ENCODE data around the gene SURF6. TPM values are rescaled to one million over a fixed set of nuclear protein-coding genes. Genes with fewer than 3 reads are reported as not detected.
"Not testable (repeated sequence)": the region's sequence is repeated elsewhere in the genome, so short reads cannot be mapped to it uniquely, and the experiment has no call there.

The SURF6 gene
- polyA plus RNA-seq, 1 experiment: 6.2 TPM

DNA sequence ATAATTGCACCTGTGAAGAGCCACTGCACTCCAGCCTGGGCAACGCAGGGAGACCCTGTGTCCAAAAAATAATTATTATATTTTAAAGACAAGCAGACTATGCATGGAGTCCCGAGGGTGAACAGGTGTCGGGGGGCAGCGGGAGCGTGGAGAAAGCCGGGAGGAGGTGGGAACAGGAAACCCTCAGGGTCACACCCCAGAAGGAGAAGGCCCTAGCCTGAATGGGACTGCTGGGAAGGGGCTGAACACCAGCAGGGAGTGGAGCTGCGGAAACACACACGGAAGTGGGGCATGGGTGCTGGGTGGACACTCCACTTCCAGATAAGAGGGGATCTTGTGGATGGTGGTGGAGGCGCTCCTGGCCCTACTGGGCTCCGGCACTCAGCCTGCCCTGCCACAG, 12.8 kb downstream of the SURF6 start:
- no peak for DNase-seq (ENCODE audit: low read depth, low spot score)
- Histone ChIP-seq H3K4me3 (ENCODE audit: low read depth, low read length) (no peak overlapping the region), H3K9me3 (ENCODE audit: control insufficient read depth, insufficient read depth, low read length) (no peaks in the 10 kb centered on the region; the same call in 1 of the 2 replicates), H3K27me3 (ENCODE audit: control insufficient read depth, insufficient read depth, low read length) (peaks cover 7% of the 10 kb centered on the region), H3K27ac (ENCODE audit: low read depth, low read length) (no peak overlapping the region)
- POLR2A ChIA-PET: interaction anchor here (0.5 kb wide), 1 partner anchor 78 kb away, joined by 6 read pairs; no protein-coding TSS in a partner anchor
- TF ChIP-seq, protein P1, sequence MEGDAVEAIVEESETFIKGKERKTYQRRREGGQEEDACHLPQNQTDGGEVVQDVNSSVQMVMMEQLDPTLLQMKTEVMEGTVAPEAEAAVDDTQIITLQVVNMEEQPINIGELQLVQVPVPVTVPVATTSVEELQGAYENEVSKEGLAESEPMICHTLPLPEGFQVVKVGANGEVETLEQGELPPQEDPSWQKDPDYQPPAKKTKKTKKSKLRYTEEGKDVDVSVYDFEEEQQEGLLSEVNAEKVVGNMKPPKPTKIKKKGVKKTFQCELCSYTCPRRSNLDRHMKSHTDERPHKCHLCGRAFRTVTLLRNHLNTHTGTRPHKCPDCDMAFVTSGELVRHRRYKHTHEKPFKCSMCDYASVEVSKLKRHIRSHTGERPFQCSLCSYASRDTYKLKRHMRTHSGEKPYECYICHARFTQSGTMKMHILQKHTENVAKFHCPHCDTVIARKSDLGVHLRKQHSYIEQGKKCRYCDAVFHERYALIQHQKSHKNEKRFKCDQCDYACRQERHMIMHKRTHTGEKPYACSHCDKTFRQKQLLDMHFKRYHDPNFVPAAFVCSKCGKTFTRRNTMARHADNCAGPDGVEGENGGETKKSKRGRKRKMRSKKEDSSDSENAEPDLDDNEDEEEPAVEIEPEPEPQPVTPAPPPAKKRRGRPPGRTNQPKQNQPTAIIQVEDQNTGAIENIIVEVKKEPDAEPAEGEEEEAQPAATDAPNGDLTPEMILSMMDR (IDR thresholded peaks at IDR 0.05; ENCODE audit: low read depth, low read length): no peak
- CTCF ChIA-PET: no interaction called here

DNA sequence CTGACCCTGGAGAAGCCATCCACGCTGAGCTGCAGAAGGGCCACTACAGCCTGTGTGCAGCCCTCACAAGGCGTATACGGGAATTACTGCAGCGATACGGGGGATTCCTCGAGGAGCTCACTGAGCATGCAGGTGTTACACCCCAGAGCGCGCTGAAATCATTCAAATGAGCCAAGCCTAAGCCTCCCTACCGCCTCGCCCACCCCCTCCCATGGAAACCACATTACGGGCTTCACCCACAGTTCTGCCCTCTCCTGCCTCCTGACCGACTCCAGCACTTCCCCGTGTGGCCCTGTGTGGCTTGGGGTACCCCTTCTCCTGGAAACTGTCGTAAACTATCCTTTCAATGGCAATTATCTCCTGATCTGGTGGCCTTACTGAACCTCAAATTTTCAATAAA, 13.3 kb downstream of the SURF6 start:
- ChIA-PET CTCF (no interaction called here), POLR2A (no interaction called here)
- no peak overlapping the region for H3K4me3 ChIP-seq (ENCODE audit: low read depth, low read length)
- TF ChIP-seq, protein P1 (IDR thresholded peaks at IDR 0.05; ENCODE audit: low read depth, low read length): no peak
- no peaks in the 10 kb centered on the region; the same call in 1 of the 2 replicates for H3K9me3 ChIP-seq (ENCODE audit: control insufficient read depth, insufficient read depth, low read length)
- no peak for DNase-seq (ENCODE audit: low read depth, low spot score)
- peaks cover 7% of the 10 kb centered on the region for H3K27me3 ChIP-seq (ENCODE audit: control insufficient read depth, insufficient read depth, low read length)
- H3K27ac ChIP-seq (ENCODE audit: low read depth, low read length): no peak overlapping the region

DNA sequence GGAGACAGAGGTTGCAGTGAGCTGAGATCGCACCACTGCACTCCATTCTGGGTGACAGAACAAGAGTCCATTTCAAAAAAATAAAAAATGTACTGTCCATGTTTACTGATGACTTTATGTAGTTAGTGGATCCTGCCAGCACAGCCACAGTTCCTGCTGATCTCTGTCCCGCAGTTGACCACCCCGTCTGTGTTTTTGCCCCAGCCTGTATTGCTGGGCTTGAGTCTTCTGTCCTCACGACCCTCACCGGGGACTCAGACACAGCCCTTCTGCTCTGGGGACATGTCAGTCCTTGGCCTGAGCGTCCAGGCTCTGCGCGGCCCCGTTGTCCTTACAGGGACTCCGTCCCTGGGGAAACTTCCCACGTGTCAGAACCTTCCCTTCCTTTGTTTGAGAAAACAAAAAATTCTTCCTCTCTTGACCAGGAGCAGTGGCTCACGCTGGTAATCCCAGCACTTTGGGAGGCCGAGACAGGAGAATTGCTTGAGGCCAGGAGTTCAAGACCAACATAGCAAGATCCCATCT, 14.5 kb downstream of the SURF6 start:
- H3K27ac ChIP-seq (ENCODE audit: low read depth, low read length): no peak overlapping the region
- H3K9me3 ChIP-seq (ENCODE audit: control insufficient read depth, insufficient read depth, low read length): no peaks in the 10 kb centered on the region; the same call in 1 of the 2 replicates
- DNase-seq (ENCODE audit: low read depth, low spot score): no peak
- no peak overlapping the region for H3K4me3 ChIP-seq (ENCODE audit: low read depth, low read length)
- TF ChIP-seq, protein P1 (IDR thresholded peaks at IDR 0.05; ENCODE audit: low read depth, low read length): no peak
- H3K27me3 ChIP-seq (ENCODE audit: control insufficient read depth, insufficient read depth, low read length): peaks cover 7% of the 10 kb centered on the region
- ChIA-PET CTCF (no interaction called here), POLR2A (no interaction called here)

DNA sequence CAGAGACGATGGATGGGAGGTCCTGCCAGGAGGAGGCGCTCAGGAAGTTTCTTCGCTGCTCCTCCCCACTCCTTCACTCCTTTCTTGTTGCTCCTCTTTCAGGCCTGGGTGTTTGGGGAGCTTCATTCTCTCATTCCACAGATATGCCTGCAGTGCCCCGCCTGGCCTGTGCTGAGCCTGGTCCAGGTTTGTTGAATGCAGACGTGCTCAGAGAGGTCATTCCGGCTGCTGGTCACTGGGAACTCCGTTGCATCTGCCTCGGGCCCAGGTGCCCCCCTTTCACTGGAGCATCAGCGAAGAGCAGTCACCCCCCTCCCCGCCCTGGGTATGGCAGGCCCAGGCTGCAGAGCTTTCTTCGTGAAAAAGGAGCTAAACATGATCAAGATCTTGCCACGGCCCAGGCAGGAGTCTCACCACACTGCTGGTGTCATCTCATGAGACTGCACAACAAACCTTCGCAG, 15.5 kb downstream of the SURF6 start:
- Histone ChIP-seq H3K27me3 (ENCODE audit: control insufficient read depth, insufficient read depth, low read length) (peaks cover 7% of the 10 kb centered on the region), H3K9me3 (ENCODE audit: control insufficient read depth, insufficient read depth, low read length) (no peaks in the 10 kb centered on the region; the same call in 1 of the 2 replicates), H3K4me3 (ENCODE audit: low read depth, low read length) (no peak overlapping the region), H3K27ac (ENCODE audit: low read depth, low read length) (no peak overlapping the region)
- TF ChIP-seq, protein P1 (IDR thresholded peaks at IDR 0.05; ENCODE audit: low read depth, low read length): no peak
- DNase-seq (ENCODE audit: low read depth, low spot score): no peak
- POLR2A ChIA-PET: no interaction called here
- CTCF ChIA-PET: no interaction called here

DNA sequence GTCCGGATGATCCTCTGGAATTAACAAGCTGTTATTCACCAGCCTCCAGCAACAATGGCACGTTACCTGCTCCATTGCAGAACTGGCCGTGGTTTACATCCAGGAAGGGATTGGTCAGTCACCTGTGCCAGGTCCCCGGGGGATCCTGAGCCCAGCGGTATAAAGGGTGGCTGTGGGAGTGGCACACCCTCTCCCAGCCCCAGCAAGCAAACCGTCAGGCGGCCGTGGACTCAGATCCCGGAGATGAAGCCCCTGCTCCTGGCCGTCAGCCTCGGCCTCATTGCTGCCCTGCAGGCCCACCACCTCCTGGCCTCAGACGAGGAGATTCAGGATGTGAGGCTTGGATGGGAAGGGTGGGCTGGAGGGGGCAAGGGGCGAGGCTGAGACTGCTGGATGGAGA, 18.4 kb downstream of the SURF6 start:
- H3K27me3 ChIP-seq (ENCODE audit: control insufficient read depth, insufficient read depth, low read length); H3K27ac ChIP-seq (ENCODE audit: low read depth, low read length); CTCF ChIA-PET; POLR2A ChIA-PET; H3K9me3 ChIP-seq (ENCODE audit: control insufficient read depth, insufficient read depth, low read length); H3K4me3 ChIP-seq (ENCODE audit: low read depth, low read length); DNase-seq (ENCODE audit: low read depth, low spot score): not testable (repeated sequence)

All from AG04450 (cell line).